ENCODE data around the gene KCNQ1.

DNA sequence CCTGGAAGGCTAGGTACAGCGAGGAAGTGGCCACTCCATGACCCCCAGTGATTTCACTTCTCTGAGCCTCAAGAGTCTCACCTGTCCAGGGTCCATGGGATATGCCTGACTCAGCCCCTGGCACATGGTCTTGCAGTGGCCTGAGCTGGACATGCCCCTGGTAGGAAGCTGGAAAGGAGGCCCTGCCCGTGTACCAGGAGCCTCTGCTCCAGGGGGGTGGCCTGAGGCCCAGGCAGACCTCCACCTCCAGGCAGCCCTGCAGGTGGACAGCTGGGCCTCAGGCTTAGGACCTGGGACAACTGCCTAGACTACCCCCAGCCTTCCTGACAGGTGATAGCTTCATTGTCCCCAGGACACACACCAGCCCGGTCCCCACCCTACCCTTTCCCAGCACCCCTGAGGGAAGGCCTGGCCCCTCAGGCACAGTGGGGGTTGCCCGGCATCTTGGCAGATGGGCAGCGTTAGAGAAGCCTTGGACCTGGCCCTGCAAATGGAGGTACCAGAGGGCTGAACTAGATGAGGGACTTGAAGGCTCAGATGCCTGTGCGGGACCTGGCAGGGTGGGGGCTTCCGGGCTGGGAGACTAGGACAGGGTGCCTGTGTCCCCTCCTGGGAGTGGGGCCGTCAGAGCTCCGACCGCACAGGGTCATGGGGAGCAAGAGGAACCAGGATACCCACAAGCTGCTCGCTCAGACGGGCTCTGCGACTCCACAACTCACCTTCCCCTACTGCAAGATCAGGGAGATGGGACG lies 387.1 kb downstream of the KCNQ1 start:
- TF ChIP-seq, protein P1, sequence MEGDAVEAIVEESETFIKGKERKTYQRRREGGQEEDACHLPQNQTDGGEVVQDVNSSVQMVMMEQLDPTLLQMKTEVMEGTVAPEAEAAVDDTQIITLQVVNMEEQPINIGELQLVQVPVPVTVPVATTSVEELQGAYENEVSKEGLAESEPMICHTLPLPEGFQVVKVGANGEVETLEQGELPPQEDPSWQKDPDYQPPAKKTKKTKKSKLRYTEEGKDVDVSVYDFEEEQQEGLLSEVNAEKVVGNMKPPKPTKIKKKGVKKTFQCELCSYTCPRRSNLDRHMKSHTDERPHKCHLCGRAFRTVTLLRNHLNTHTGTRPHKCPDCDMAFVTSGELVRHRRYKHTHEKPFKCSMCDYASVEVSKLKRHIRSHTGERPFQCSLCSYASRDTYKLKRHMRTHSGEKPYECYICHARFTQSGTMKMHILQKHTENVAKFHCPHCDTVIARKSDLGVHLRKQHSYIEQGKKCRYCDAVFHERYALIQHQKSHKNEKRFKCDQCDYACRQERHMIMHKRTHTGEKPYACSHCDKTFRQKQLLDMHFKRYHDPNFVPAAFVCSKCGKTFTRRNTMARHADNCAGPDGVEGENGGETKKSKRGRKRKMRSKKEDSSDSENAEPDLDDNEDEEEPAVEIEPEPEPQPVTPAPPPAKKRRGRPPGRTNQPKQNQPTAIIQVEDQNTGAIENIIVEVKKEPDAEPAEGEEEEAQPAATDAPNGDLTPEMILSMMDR (IDR thresholded peaks at IDR 0.05) = no peak
- no peak for TF ChIP-seq POLR2A (IDR thresholded peaks at IDR 0.05)
